Measurements from ENCODE around the gene CSTF1. TPM values are rescaled to one million over a fixed set of nuclear protein-coding genes. Genes with fewer than 3 reads are reported as not detected.
A peak's percentile ranks its signal among the peaks of the same experiment; 100 is the strongest.

The CSTF1 gene
- polyA plus RNA-seq, 1 of the 3 experiments (the other 2 are of a cell fraction), result 23.4 TPM

DNA sequence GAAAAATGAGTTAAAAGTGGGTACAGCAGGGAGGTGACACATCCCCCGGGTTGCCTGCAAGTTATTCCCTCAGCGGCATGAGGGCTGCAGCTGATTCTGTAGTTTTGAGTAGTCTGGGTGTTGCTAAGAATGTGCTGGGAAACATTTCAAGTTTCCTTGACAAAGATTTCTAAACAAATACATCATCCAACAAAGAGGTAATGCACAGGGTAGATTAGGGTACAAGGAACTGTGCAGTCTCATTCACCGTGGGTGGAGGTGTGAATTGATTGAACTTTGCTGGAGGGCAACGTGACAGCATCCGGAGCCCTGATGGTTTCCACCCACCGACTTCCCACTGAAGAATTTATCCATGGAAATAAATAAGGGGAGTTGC, 41.4 kb downstream of the CSTF1 start:
- TF ChIP-seq FOXJ3 (CRISPR knock-in tag; IDR thresholded peaks at IDR 0.05) (no peak), NRF1 (IDR thresholded peaks at IDR 0.05; ENCODE audit: low read depth, low read length) (no peak), MXI1 (IDR thresholded peaks at IDR 0.05; ENCODE audit: low read depth, low read length) (no peak), ELF1 (IDR thresholded peaks at IDR 0.05) (no peak), RXRA (IDR thresholded peaks at IDR 0.05; ENCODE audit: borderline replicate concordance, low read depth) (no peak), SMC3 (IDR thresholded peaks at IDR 0.05; ENCODE audit: low read depth, low read length) (no peak), JUND (IDR thresholded peaks at IDR 0.05) (no peak), EP300 (IDR thresholded peaks at IDR 0.05; ENCODE audit: borderline replicate concordance in 1 of 2, low read depth in 1 of 2, low read length in 1 of 2) (no peak), NFIC (IDR thresholded peaks at IDR 0.05; ENCODE audit: borderline replicate concordance) (no peak), POLR2AphosphoS5 (IDR thresholded peaks at IDR 0.05; ENCODE audit: low read depth, low read length) (no peak), GABPA (IDR thresholded peaks at IDR 0.05; ENCODE audit: low read depth) (no peak)
- TF ChIP-seq, protein P1, sequence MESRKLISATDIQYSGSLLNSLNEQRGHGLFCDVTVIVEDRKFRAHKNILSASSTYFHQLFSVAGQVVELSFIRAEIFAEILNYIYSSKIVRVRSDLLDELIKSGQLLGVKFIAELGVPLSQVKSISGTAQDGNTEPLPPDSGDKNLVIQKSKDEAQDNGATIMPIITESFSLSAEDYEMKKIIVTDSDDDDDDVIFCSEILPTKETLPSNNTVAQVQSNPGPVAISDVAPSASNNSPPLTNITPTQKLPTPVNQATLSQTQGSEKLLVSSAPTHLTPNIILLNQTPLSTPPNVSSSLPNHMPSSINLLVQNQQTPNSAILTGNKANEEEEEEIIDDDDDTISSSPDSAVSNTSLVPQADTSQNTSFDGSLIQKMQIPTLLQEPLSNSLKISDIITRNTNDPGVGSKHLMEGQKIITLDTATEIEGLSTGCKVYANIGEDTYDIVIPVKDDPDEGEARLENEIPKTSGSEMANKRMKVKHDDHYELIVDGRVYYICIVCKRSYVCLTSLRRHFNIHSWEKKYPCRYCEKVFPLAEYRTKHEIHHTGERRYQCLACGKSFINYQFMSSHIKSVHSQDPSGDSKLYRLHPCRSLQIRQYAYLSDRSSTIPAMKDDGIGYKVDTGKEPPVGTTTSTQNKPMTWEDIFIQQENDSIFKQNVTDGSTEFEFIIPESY (IDR thresholded peaks at IDR 0.05; ENCODE audit: borderline replicate concordance, low read depth), result no peak
- TF ChIP-seq, protein P2, sequence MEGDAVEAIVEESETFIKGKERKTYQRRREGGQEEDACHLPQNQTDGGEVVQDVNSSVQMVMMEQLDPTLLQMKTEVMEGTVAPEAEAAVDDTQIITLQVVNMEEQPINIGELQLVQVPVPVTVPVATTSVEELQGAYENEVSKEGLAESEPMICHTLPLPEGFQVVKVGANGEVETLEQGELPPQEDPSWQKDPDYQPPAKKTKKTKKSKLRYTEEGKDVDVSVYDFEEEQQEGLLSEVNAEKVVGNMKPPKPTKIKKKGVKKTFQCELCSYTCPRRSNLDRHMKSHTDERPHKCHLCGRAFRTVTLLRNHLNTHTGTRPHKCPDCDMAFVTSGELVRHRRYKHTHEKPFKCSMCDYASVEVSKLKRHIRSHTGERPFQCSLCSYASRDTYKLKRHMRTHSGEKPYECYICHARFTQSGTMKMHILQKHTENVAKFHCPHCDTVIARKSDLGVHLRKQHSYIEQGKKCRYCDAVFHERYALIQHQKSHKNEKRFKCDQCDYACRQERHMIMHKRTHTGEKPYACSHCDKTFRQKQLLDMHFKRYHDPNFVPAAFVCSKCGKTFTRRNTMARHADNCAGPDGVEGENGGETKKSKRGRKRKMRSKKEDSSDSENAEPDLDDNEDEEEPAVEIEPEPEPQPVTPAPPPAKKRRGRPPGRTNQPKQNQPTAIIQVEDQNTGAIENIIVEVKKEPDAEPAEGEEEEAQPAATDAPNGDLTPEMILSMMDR (IDR thresholded peaks at IDR 0.05), result no peak
- TF ChIP-seq, protein P3, sequence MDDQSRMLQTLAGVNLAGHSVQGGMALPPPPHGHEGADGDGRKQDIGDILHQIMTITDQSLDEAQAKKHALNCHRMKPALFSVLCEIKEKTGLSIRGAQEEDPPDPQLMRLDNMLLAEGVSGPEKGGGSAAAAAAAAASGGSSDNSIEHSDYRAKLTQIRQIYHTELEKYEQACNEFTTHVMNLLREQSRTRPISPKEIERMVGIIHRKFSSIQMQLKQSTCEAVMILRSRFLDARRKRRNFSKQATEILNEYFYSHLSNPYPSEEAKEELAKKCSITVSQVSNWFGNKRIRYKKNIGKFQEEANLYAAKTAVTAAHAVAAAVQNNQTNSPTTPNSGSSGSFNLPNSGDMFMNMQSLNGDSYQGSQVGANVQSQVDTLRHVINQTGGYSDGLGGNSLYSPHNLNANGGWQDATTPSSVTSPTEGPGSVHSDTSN (IDR thresholded peaks at IDR 0.05), result no peak
- TF ChIP-seq, protein P4, sequence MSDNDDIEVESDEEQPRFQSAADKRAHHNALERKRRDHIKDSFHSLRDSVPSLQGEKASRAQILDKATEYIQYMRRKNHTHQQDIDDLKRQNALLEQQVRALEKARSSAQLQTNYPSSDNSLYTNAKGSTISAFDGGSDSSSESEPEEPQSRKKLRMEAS (IDR thresholded peaks at IDR 0.05; ENCODE audit: low read depth), result no peak
- TF ChIP-seq, protein P5, sequence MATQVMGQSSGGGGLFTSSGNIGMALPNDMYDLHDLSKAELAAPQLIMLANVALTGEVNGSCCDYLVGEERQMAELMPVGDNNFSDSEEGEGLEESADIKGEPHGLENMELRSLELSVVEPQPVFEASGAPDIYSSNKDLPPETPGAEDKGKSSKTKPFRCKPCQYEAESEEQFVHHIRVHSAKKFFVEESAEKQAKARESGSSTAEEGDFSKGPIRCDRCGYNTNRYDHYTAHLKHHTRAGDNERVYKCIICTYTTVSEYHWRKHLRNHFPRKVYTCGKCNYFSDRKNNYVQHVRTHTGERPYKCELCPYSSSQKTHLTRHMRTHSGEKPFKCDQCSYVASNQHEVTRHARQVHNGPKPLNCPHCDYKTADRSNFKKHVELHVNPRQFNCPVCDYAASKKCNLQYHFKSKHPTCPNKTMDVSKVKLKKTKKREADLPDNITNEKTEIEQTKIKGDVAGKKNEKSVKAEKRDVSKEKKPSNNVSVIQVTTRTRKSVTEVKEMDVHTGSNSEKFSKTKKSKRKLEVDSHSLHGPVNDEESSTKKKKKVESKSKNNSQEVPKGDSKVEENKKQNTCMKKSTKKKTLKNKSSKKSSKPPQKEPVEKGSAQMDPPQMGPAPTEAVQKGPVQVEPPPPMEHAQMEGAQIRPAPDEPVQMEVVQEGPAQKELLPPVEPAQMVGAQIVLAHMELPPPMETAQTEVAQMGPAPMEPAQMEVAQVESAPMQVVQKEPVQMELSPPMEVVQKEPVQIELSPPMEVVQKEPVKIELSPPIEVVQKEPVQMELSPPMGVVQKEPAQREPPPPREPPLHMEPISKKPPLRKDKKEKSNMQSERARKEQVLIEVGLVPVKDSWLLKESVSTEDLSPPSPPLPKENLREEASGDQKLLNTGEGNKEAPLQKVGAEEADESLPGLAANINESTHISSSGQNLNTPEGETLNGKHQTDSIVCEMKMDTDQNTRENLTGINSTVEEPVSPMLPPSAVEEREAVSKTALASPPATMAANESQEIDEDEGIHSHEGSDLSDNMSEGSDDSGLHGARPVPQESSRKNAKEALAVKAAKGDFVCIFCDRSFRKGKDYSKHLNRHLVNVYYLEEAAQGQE (IDR thresholded peaks at IDR 0.05; ENCODE audit: low read depth, low read length), result no peak
- TF ChIP-seq, protein P6, sequence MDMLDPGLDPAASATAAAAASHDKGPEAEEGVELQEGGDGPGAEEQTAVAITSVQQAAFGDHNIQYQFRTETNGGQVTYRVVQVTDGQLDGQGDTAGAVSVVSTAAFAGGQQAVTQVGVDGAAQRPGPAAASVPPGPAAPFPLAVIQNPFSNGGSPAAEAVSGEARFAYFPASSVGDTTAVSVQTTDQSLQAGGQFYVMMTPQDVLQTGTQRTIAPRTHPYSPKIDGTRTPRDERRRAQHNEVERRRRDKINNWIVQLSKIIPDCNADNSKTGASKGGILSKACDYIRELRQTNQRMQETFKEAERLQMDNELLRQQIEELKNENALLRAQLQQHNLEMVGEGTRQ (IDR thresholded peaks at IDR 0.05; ENCODE audit: borderline replicate concordance, low read depth, low read length), result no peak
- H3K4me2 ChIP-seq, result no peak overlapping the region
- H3K4me3 ChIP-seq (ENCODE audit: low read depth in 2 of 2, low read length in 1 of 2), result no peak overlapping the region
- ChIA-PET CTCF (interaction anchor here (1.3 to 1.5 kb wide), 2 partner anchors 13 to 35 kb away, joined by 3 read pairs; no protein-coding TSS in a partner anchor), POLR2A (no interaction called here)
- peaks cover 2% of the 10 kb centered on the region for H3F3A ChIP-seq (replicated peaks; ENCODE audit: insufficient read depth)
- H3K4me1 ChIP-seq (ENCODE audit: control insufficient read depth in 1 of 2, insufficient read depth in 2 of 2, low read depth in 1 of 2, low read length in 1 of 2), result no peaks in the 10 kb centered on the region; a peak in 1 of 4 replicates
- no peak for DNase-seq
- H3K79me2 ChIP-seq (ENCODE audit: insufficient read depth), result no peaks in the 10 kb centered on the region
- no peaks in the 10 kb centered on the region for H3K36me3 ChIP-seq (replicated peaks in 1 of 2; ENCODE audit: control insufficient read depth in 1 of 2, insufficient read depth in 2 of 2, low read length in 1 of 2)
- 32% methylated on average over 6 of the region's 6 CpGs for WGBS (ENCODE audit: low lambda C conversion rate)
- peak overlapping the region; percentile 40; the same call in 1 of the 2 replicates for H2AFZ ChIP-seq (ENCODE audit: low read depth)
- H3K9me2 ChIP-seq, result no peaks in the 10 kb centered on the region
- H3K27ac ChIP-seq (ENCODE audit: low read depth in 2 of 2, low read length in 1 of 2), result no peak overlapping the region
- no peaks in the 10 kb centered on the region for H3K27me3 ChIP-seq (ENCODE audit: insufficient read depth)
- no peaks in the 10 kb centered on the region for H4K20me1 ChIP-seq (ENCODE audit: insufficient read depth)
- H3K9me3 ChIP-seq, result no peaks in the 10 kb centered on the region
- H3K9ac ChIP-seq, result no peak overlapping the region
